GM06990 (cell line): ENCODE measurements around the gene NSRP1.
"Not testable (repeated sequence)": the region's sequence is repeated elsewhere in the genome, so short reads cannot be mapped to it uniquely, and the experiment has no call there.

ENCODE experiments used
- DNase-seq: peaks from one replicate; pipeline ENCODE4 v3.0.0-alpha.2; 2011; ENCODE audit not compliant: insufficient read length; ENCODE audit errors: extremely low read depth
- H3K27me3 ChIP-seq: replicated peaks from 2 replicates; pipeline ENCODE4 v1.6.0; 2011; ENCODE audit warnings: low read length; ENCODE audit not compliant: control insufficient read depth, insufficient read depth
- H3K36me3 ChIP-seq: 2 replicates; pipeline ENCODE4 v1.5.1; 2011; ENCODE audit warnings: low read length; ENCODE audit not compliant: control insufficient read depth, insufficient read depth
- H3K4me3 ChIP-seq: replicated peaks from 2 replicates; pipeline ENCODE4 v1.5.1; 2011; ENCODE audit warnings: low read depth, mild to moderate bottlenecking, control low read depth, low read length
- TF ChIP-seq, protein P1 (sequence below): IDR thresholded peaks from 2 replicates; pipeline ENCODE4 v1.5.1; 2011; ENCODE audit warnings: low read length, control low read depth, mild to moderate bottlenecking, inconsistent platforms; ENCODE audit not compliant: insufficient read depth, poor library complexity, severe bottlenecking

The NSRP1 gene

DNA sequence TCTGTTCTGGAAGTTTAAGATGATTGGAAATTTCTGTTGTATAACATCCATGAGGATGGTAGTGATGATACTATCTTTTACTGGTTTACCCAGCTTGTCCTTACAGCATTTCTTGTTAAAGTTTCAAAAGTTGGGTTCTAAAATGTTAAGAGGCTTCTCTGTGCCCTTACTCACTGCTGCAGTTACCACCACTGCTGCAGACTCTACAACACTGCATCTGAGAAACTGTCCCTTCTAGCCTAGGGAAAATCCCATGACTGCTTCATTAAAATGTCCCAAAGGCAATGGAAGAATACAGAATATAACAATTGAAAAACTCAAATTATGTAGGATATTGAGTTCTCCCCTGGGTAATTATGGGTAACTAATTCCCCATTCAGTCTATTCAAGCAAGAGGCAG lies 3.8 kb upstream of the NSRP1 start:
- Histone ChIP-seq H3K36me3 (no peaks in the 10 kb centered on the region), H3K27me3 (no peaks in the 10 kb centered on the region), H3K4me3 (no peak overlapping the region)
- TF ChIP-seq, protein P1, sequence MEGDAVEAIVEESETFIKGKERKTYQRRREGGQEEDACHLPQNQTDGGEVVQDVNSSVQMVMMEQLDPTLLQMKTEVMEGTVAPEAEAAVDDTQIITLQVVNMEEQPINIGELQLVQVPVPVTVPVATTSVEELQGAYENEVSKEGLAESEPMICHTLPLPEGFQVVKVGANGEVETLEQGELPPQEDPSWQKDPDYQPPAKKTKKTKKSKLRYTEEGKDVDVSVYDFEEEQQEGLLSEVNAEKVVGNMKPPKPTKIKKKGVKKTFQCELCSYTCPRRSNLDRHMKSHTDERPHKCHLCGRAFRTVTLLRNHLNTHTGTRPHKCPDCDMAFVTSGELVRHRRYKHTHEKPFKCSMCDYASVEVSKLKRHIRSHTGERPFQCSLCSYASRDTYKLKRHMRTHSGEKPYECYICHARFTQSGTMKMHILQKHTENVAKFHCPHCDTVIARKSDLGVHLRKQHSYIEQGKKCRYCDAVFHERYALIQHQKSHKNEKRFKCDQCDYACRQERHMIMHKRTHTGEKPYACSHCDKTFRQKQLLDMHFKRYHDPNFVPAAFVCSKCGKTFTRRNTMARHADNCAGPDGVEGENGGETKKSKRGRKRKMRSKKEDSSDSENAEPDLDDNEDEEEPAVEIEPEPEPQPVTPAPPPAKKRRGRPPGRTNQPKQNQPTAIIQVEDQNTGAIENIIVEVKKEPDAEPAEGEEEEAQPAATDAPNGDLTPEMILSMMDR: no peak
- DNase-seq: no peak

DNA sequence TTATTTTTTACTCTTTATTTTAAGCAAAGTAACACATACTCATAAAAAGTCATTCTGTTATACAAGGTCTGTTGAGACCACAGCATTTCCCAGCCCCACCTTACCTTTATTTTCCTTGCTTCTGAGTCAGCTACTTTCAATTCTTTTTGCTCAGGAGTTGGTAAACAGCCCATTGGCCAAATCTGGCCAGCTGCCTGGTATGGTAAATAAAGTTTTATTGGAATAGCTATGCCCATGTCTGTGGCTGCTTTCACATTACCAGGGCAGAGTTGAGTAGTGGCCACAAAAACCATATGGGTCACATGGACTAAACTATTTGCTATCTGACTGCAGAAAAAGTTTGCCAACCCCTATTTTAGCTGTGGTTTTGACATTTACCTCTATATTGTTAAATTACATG lies 3.4 kb upstream of the NSRP1 start:
- TF ChIP-seq, protein P1: no peak
- no peaks in the 10 kb centered on the region for H3K36me3 ChIP-seq
- H3K27me3 ChIP-seq: no peaks in the 10 kb centered on the region
- no peak overlapping the region for H3K4me3 ChIP-seq
- DNase-seq: no peak

DNA sequence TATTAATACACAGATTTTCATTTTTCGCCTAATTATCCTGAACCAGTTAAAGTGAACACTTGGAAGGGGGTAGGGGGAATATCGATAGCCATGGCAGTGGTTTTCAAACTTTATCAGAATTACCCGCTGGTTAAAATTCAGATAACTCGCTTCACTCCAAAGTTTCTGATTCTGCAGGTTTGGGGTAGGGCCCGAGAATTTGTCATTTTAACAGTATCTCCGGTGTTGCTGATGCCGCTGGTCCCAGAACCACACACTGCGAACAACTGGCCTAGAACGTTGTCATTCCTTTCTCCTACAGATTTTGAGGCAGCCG lies 313 bp upstream of the NSRP1 start:
- Histone ChIP-seq H3K4me3 (peak overlapping the region; percentile 94), H3K36me3 (no peaks in the 10 kb centered on the region), H3K27me3 (no peaks in the 10 kb centered on the region)
- DNase-seq: no peak
- TF ChIP-seq, protein P1: no peak

DNA sequence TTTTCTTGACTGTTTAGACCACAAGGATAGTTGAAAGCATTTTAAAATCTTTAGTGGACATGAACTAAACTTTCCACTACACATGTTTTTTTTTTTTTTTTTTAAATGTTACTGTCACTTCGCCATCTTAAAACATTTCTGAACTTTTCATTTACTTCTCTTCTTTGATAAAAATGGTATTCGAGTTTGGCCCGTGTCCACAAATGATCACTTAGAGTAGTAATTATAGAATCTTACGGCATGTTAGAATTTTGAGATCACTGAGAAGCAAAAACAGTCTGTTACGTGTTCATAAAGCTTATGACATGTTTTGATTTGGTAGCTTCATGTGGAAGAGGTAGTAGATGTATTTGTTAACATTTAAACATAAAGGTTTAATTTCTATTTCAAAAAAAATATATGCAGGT lies 1.1 kb downstream of the NSRP1 start:
- peak overlapping the region; percentile 94 for H3K4me3 ChIP-seq
- H3K36me3 ChIP-seq: no peaks in the 10 kb centered on the region
- TF ChIP-seq, protein P1: no peak
- no peak for DNase-seq
- H3K27me3 ChIP-seq: no peaks in the 10 kb centered on the region

DNA sequence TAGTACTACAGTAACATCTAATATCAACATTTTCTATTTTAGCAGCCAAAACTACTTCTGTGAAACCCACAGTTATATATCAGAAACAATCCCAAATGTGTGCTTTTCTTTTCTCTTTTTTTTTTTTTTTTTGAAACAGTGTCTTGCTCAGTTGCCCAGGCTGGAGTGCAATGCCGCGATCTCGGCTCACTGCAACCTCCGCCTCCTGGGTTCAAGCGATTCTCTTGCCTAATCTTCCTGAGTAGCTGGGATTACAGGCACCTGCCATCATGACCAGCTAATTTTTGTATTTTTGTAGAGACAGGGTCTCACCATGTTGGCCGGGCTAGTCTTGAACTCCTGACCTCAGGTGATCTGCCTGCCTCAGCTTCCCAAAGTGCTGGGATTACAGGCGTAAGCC lies 2.0 kb downstream of the NSRP1 start:
- not testable (repeated sequence) for H3K36me3 ChIP-seq, H3K4me3 ChIP-seq, DNase-seq, H3K27me3 ChIP-seq

DNA sequence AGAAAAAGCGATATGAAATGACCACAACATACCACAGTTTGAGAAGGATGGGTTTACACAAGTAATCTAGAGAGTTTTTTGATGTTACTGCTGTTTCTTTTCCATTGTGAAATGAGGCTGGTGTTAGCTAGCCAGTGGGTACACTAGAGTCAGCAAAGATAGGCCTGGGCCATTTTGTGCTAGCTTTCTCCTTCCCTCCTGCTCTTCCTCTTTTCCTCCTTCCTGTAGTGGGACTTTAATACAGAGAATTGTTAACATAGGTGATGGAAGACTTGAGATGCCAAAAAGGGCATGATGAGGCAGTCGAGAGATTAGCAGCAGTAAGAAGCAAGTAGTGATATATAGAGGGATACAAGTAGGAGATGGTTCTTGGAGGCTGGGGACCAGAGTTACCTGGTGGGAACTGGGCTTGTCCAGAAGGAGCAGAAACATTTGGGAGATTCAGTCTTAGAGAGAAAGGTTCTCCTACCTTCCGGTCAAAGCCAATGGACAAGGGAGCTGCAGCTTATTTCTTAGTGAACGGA lies 7.7 kb downstream of the NSRP1 start:
- no peaks in the 10 kb centered on the region for H3K27me3 ChIP-seq
- TF ChIP-seq, protein P1: no peak
- H3K36me3 ChIP-seq: peaks cover 5% of the 10 kb centered on the region; the same call in 1 of the 2 replicates
- no peak for DNase-seq
- no peak overlapping the region for H3K4me3 ChIP-seq
